IMR-90 (cell line): ENCODE data around the gene NPL. TPM values are rescaled to one million over a fixed set of nuclear protein-coding genes. Genes with fewer than 3 reads are reported as not detected.

ENCODE experiments used
- ATAC-seq: fragments of 200-7000 bp; cut with Tn5 transposase; 2 replicates; pipeline ENCODE4 v1.9.1; 2020; ENCODE audit warnings: low read depth, mild to moderate bottlenecking, moderate library complexity
- BruUV-seq: library from RNA; stranded (reverse); fragments of 400-500 nt; replicated peaks from 2 replicates; lab custom pipeline; 2021; lab: Mats Ljungman, UMichigan
- CTCF ChIA-PET: fragments of 300-600 bp; formaldehyde crosslinking; extraction: SDS; loops from one replicate; lab custom pipeline; 2021; ENCODE audit warnings: antibody characterized with exemption; lab: Yijun Ruan, JAX
- POLR2A ChIA-PET: fragments of 300-600 bp; sonication (Branson Sonifier 250); formaldehyde crosslinking; loops from one replicate; lab custom pipeline; 2022; ENCODE audit warnings: antibody characterized with exemption; ENCODE audit not compliant: unreplicated experiment; lab: Charles Lee
- DNase-seq: peaks from one replicate; pipeline ENCODE4 v3.0.0; 2013
- H2AFZ ChIP-seq: replicated peaks from 2 replicates; pipeline ENCODE3; 2013; ENCODE audit warnings: low read length, mild to moderate bottlenecking; ENCODE audit not compliant: poor library complexity
- H2AK5ac ChIP-seq: 2 replicates; pipeline ENCODE4 v1.6.1; 2013; ENCODE audit warnings: low read depth, low read length, inconsistent platforms
- H2AK9ac ChIP-seq: replicated peaks from 2 replicates; pipeline ENCODE3; 2013; ENCODE audit warnings: mild to moderate bottlenecking, low read depth, low read length, moderate library complexity; ENCODE audit not compliant: poor library complexity
- H2BK120ac ChIP-seq: 2 replicates; pipeline ENCODE4 v1.6.1; 2013; ENCODE audit warnings: low read depth, low read length, inconsistent platforms
- H2BK15ac ChIP-seq: 3 replicates; pipeline ENCODE4 v1.6.1; 2013; ENCODE audit warnings: low read depth, low read length, inconsistent platforms
- H2BK20ac ChIP-seq: 2 replicates; pipeline ENCODE4 v1.6.1; 2013; ENCODE audit warnings: low read depth, mild to moderate bottlenecking, inconsistent platforms, low read length, moderate library complexity
- H2BK5ac ChIP-seq: 2 replicates; pipeline ENCODE4 v1.6.1; 2013; ENCODE audit warnings: mild to moderate bottlenecking, low read depth, low read length, inconsistent platforms; ENCODE audit not compliant: poor library complexity, severe bottlenecking
- H3K14ac ChIP-seq: replicated peaks from 2 replicates; pipeline ENCODE4 v1.6.1; 2013; ENCODE audit warnings: low read depth, low read length, inconsistent platforms
- H3K18ac ChIP-seq: 2 replicates; pipeline ENCODE4 v1.6.1; 2013; ENCODE audit warnings: low read depth, low read length, control low read depth
- H3K23ac ChIP-seq: 2 replicates; pipeline ENCODE4 v1.6.1; 2013; ENCODE audit warnings: low read depth, low read length, inconsistent platforms
- H3K27ac ChIP-seq: 2 replicates; pipeline ENCODE4 v1.5.1; 2013; ENCODE audit warnings: mild to moderate bottlenecking, control low read depth, low read length; ENCODE audit not compliant: insufficient read depth
- H3K27me3 ChIP-seq: 2 replicates; pipeline ENCODE4 v1.6.1; 2013; ENCODE audit warnings: low read length; ENCODE audit not compliant: control insufficient read depth, insufficient read depth
- H3K36me3 ChIP-seq: 2 replicates; pipeline ENCODE4 v1.6.1; 2013; ENCODE audit warnings: low read length, mixed read lengths; ENCODE audit not compliant: control insufficient read depth, insufficient read depth
- H3K4ac ChIP-seq: 2 replicates; pipeline ENCODE4 v1.6.1; 2013; ENCODE audit warnings: low read depth, low read length, inconsistent platforms
- H3K4me1 ChIP-seq: 2 replicates; pipeline ENCODE4 v1.6.1; 2013; ENCODE audit warnings: low read length, mixed read lengths; ENCODE audit not compliant: control insufficient read depth, insufficient read depth
- H3K4me2 ChIP-seq: 2 replicates; pipeline ENCODE4 v1.6.1; 2013; ENCODE audit warnings: low read depth, mild to moderate bottlenecking, control low read depth, low read length, moderate library complexity
- H3K4me3 ChIP-seq: 2 replicates; pipeline ENCODE4 v1.5.1; 2013; ENCODE audit warnings: low read depth, mild to moderate bottlenecking, control low read depth, low read length, moderate library complexity; ENCODE audit not compliant: insufficient read depth
- H3K56ac ChIP-seq: 2 replicates; pipeline ENCODE4 v1.6.1; 2013; ENCODE audit warnings: low read length, inconsistent platforms; ENCODE audit not compliant: insufficient read depth; ENCODE audit errors: extremely low read depth
- H3K79me1 ChIP-seq, 2 experiments: 2 replicates each; pipeline ENCODE4 v1.6.1; 2013; ENCODE audit warnings: low read length in 2 of 2, inconsistent platforms in 1 of 2, low read depth in 1 of 2
- H3K9ac ChIP-seq: 2 replicates; pipeline ENCODE4 v1.6.1; 2013; ENCODE audit warnings: low read depth, low read length, control low read depth
- H3K9me1 ChIP-seq: 2 replicates; pipeline ENCODE4 v1.6.1; 2013; ENCODE audit warnings: low read length, inconsistent platforms; ENCODE audit not compliant: insufficient read depth
- H3K9me3 ChIP-seq: 2 replicates; pipeline ENCODE4 v1.6.1; 2013; ENCODE audit warnings: low read length; ENCODE audit not compliant: control insufficient read depth, insufficient read depth
- H4K20me1 ChIP-seq: 2 replicates; pipeline ENCODE4 v1.6.1; 2013; ENCODE audit warnings: low read length, inconsistent platforms; ENCODE audit not compliant: insufficient read depth
- H4K5ac ChIP-seq: 2 replicates; pipeline ENCODE4 v1.6.1; 2013; ENCODE audit warnings: mild to moderate bottlenecking, low read depth, low read length, control low read depth
- H4K8ac ChIP-seq, 2 experiments: 2 replicates each; pipeline ENCODE4 v1.6.1; 2013; ENCODE audit warnings: low read depth in 2 of 2, low read length in 2 of 2, control low read depth in 1 of 2, inconsistent platforms in 1 of 2
- H4K91ac ChIP-seq: 2 replicates; pipeline ENCODE4 v1.6.1; 2013; ENCODE audit warnings: low read depth, low read length, inconsistent platforms; ENCODE audit not compliant: insufficient read depth
- CHD1 ChIP-seq: IDR thresholded peaks from 2 replicates; pipeline ENCODE4 v1.6.1; 2012; ENCODE audit warnings: low read depth, low read length, improper control_type of control experiment
- MAFK ChIP-seq: IDR thresholded peaks from 2 replicates; pipeline ENCODE4 v1.6.1; 2012; ENCODE audit warnings: low read depth, low read length, improper control_type of control experiment
- NFE2L2 ChIP-seq: fragments of 150-350 bp; IDR thresholded peaks from 2 replicates; pipeline ENCODE4 v1.6.1; 2016; ENCODE audit warnings: low read depth, mild to moderate bottlenecking, low read length
- POLR2A ChIP-seq: IDR thresholded peaks from 2 replicates; pipeline ENCODE4 v1.6.1; 2012; ENCODE audit warnings: mild to moderate bottlenecking, low read depth, low read length
- SMC3 ChIP-seq: fragments of 150-350 bp; IDR thresholded peaks from 2 replicates; pipeline ENCODE4 v1.6.1; 2016; ENCODE audit warnings: low read depth, mild to moderate bottlenecking, antibody characterized with exemption, low read length, moderate library complexity
- WGBS, 2 experiments: methylation state at CpG; one replicate each; pipeline versions ENCODE4 v1.1.5 to v1.1.7; 2013; ENCODE audit warnings: missing lambda C conversion rate in 2 of 2; ENCODE audit not compliant: insufficient read length in 1 of 2; ENCODE audit errors: extremely low coverage in 2 of 2; 5-methylcytosine and 5-hydroxymethylcytosine counted together
- dilution Hi-C: fragments of 300-500 bp; cut with HindIII; formaldehyde crosslinking; loops from one replicate; pipeline ENCODE4 v1.14.3; 2018; ENCODE audit warnings: low sequenced_read_pairs; ENCODE audit not compliant: unreplicated experiment
- in situ Hi-C: fragments of 300-500 bp; cut with MboI; formaldehyde crosslinking; loops from 3 replicates; pipeline ENCODE4 v1.14.3; 2019; ENCODE audit warnings: low sequenced_read_pairs, inconsistent platforms, mixed read lengths
- intact Hi-C: fragments of 100-400 bp; cut with micrococcal nuclease; formaldehyde crosslinking; loops from 2 replicates; pipeline ENCODE4 v1.10.0; 2022
- polyA plus RNA-seq, 3 experiments: library from polyadenylated mRNA; depleted of rRNA; stranded (reverse); fragments of >200 nt; gene quantifications; 2 replicates each; pipeline ENCODE4 v1.2.3, GENCODE V29; 2012; ENCODE audit warnings: low replicate concordance in 1 of 3
- total RNA-seq: library from RNA; depleted of rRNA; stranded (reverse); fragments of >200 nt; gene quantifications from 2 replicates; pipeline ENCODE4 v1.2.3, GENCODE V29; 2012

Gene NPL
- total and polyA plus RNA-seq, 2 of the 4 experiments (the other 2 are of a cell fraction): 0.36 to 0.68 TPM

DNA sequence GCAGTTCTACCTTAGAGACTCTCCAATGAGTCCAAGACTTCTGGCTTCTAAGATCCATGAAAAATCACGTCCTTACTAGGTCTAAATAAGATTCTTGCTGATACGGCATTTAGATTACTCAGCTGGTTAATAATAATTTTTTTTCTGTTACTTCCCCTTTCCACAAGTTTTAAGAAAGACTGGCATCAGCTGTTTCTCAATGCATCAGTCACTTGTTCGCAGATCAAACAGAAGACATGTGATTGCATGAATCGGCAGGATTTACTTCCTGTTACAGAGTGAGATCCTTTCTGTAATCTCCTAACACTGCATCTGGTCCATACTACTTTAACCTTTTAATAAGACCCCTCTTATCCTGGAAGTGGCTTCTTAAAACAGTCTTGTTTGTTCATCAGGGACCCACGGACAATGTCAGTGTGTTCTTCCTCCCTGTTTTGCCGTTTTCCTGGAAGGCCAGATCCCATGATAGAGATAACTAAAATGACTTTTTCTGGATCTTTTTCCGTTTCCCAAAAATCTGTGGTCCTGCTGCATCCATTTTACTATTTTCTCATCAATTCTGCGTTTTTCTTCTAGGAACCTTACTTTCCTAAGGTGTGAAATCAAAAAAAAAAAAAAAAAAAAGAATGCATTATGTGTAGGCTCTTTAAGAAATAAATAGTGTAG, 6.1 kb downstream of the NPL start:
- H2AK5ac ChIP-seq: no peak overlapping the region
- ChIA-PET POLR2A (no interaction called here), CTCF (interaction anchor here (1.0 kb wide), 1 partner anchor 200 kb away, joined by 3 read pairs; no protein-coding TSS in a partner anchor)
- no peak for ATAC-seq
- H4K5ac ChIP-seq: no peak overlapping the region
- H3K4ac ChIP-seq: no peak overlapping the region
- H3K18ac ChIP-seq: no peak overlapping the region
- H2BK5ac ChIP-seq: no peak overlapping the region
- H3K4me3 ChIP-seq: no peak overlapping the region
- H3K23ac ChIP-seq: no peak overlapping the region
- H2BK120ac ChIP-seq: no peak overlapping the region
- dilution Hi-C loops: no loop called here
- no peak overlapping the region for H3K56ac ChIP-seq
- no TSS peak for BruUV-seq
- H3K9ac ChIP-seq: no peak overlapping the region
- H3K4me1 ChIP-seq: no peaks in the 10 kb centered on the region
- H3K14ac ChIP-seq: no peak overlapping the region
- no peaks in the 10 kb centered on the region for H3K36me3 ChIP-seq
- H4K8ac ChIP-seq: no peak overlapping the region
- 57% methylated on average over 1 of the region's 8 CpGs; no CpG with 5 or more reads in 1 of the 2 experiments for WGBS, 2 experiments
- in situ Hi-C loops: loop anchor here (25.0 kb wide), 1 partner anchor 708 kb away; no protein-coding TSS in a partner anchor
- intact Hi-C loops: no loop called here
- H2BK20ac ChIP-seq: no peak overlapping the region
- no peaks in the 10 kb centered on the region for H4K20me1 ChIP-seq
- H3K9me1 ChIP-seq: no peaks in the 10 kb centered on the region
- H2AK9ac ChIP-seq: no peak overlapping the region
- no peaks in the 10 kb centered on the region for H3K9me3 ChIP-seq
- no peak overlapping the region for H2AFZ ChIP-seq
- TF ChIP-seq NFE2L2 (no peak), SMC3 (no peak), CHD1 (no peak), MAFK (peak; percentile 74), POLR2A (no peak)
- H2BK15ac ChIP-seq: no peak overlapping the region
- H3K27me3 ChIP-seq: peaks cover 14% of the 10 kb centered on the region
- no peak overlapping the region for H3K27ac ChIP-seq
- DNase-seq: no peak
- H3K79me1 ChIP-seq: no peaks in the 10 kb centered on the region
- no peak overlapping the region for H4K91ac ChIP-seq
- H3K4me2 ChIP-seq: no peak overlapping the region
